Measurements from ENCODE around the gene SLC6A1.

Gene SLC6A1

DNA sequence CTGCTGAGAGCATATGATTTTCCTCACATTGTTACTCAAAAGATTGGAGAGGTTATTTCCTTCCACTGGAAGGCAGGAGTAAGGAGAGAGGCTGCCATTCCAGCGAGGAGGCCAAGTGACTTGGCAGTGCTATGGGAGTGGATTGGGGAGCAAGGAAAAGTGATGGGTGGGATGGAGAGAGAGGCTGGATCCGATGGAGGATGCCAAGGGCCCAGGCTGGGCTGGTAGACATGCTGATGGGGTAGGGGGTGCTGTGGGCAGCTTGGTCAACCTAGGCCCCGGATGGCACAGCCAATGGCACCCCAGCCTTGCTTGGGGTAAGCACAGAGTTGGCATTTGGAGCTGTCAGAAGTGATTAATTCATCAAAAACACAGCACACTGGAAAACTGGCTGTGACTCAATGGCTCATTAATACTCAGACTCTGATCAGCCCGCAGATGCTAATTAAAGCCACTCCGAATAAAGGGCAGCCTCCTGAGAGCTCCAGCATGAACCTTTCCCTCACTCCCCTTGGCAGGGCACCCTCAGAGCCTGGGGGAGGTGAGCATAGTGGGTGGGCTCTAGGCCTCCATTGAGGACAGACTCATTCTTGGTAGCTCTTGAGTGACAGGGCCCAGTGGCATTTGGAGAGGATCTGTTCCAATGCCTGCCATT is 22.1 kb upstream of the SLC6A1 start:
- DNase-seq (ENCODE audit: low read depth, low spot score) = no peak

GRCh38 chr3:10972072-10972782 is 20.3 kb upstream of the SLC6A1 start:
- no peak for DNase-seq (ENCODE audit: low read depth, low spot score)

GRCh38 chr3:10973046-10973595 is 19.4 kb upstream of the SLC6A1 start:
- DNase-seq (ENCODE audit: low read depth, low spot score) = no peak

DNA sequence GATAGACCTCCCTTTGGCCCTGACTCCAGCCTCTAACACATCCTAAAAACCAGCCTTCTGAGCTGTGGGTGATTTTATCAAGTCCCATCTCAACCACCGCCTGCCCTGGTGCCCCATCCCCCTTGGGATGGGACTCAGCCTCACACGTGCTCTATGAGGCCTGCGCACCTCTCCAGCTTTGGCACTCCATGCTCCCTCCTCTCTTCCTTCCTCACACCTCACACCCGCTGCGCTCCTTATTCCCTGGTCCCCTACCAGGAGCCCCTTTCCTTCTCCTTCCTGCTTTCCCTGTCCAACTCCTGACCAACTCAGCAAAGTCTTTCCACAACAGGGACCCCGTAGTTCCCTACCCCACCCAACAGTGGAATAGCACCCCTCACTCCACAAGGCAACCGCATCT is 18.4 kb upstream of the SLC6A1 start:
- DNase-seq (ENCODE audit: low read depth, low spot score) = no peak

- DNase-seq (ENCODE audit: low read depth, low spot score) = no peak
Observed at GRCh38 chr3:10974746-10975375, 17.7 kb upstream of the SLC6A1 start.

GRCh38 chr3:10975695-10976234 is 16.8 kb upstream of the SLC6A1 start:
- no peak for DNase-seq (ENCODE audit: low read depth, low spot score)

GRCh38 chr3:10976770-10977169 is 15.8 kb upstream of the SLC6A1 start:
- DNase-seq (ENCODE audit: low read depth, low spot score) = no peak

DNA sequence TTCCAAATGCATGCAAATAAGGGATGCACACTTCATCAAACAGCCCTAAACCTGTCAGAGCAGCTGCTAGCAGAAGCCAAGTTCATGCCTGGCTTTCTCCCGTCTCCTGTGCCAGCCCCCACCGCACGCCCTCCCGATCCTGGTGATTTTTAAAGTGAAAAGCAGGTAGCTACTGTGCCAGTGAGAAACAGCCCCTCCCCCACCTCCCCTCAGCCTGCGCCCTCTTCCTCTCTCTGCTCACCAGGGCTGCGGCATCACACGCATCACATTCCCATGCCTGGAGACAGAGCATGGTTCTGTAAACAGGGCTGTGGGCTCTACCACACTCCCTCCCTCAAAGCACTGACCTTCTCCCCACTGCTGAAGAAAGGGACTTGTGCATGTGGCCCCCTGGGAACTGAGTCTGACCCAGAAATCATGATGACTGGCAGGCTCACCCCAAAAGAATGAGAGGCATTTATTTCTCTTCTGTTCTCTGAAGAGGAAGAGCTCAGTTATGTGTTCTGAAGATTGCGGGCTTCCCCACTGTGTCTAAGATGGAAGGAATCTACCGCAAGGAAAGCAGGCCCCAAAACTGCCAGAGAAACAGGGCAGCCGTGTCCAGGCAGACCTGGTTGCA is 14.5 kb upstream of the SLC6A1 start:
- no peak for DNase-seq (ENCODE audit: low read depth, low spot score)

DNA sequence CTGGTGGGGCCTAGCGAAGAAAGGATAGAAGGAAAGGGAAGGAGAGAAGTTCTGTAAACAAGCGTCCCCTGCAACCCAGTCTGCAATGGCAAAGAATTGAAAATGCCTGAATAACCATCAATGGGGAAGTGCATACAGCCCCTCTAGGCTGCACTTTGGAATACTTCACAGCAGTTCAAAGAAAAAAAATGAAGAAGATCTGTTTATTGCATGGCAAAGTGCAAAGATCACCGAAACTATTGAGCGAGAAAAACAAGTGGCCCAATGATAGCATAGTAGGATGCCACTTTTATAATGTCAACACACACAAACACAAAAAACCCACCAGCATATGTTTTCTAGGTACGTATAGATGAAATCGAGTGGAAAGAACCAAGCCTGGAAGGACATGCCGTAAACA is 13.6 kb upstream of the SLC6A1 start:
- DNase-seq (ENCODE audit: low read depth, low spot score) = no peak

DNA sequence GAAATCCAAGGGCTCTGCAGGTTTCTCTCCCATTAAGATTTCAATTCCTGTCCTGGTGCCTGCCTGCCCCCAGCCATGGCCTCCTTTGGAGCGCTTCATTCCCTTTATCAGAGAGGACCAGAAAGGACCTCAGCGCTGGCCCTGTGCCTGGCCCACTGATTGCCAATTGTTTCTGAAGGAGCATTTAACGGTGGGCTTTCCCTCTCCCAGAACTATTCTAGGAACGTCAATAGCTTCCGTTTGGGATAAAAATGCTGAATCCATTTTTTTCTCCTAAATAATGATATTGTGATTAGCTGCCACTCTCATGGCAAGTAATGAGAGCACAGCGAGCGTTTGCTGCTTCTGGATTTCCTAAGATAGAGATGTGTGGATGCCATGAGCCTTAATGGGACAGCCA is 12.2 kb upstream of the SLC6A1 start:
- DNase-seq (ENCODE audit: low read depth, low spot score) = no peak

- DNase-seq (ENCODE audit: low read depth, low spot score) = no peak
Observed at GRCh38 chr3:10981031-10981430, 11.5 kb upstream of the SLC6A1 start.

- no peak for DNase-seq (ENCODE audit: low read depth, low spot score)
Observed at GRCh38 chr3:10981961-10982360, 10.6 kb upstream of the SLC6A1 start.

GRCh38 chr3:10982782-10983181 is 9.8 kb upstream of the SLC6A1 start:
- DNase-seq (ENCODE audit: low read depth, low spot score) = no peak

GRCh38 chr3:10983219-10983916 is 9.2 kb upstream of the SLC6A1 start:
- DNase-seq (ENCODE audit: low read depth, low spot score) = no peak

DNA sequence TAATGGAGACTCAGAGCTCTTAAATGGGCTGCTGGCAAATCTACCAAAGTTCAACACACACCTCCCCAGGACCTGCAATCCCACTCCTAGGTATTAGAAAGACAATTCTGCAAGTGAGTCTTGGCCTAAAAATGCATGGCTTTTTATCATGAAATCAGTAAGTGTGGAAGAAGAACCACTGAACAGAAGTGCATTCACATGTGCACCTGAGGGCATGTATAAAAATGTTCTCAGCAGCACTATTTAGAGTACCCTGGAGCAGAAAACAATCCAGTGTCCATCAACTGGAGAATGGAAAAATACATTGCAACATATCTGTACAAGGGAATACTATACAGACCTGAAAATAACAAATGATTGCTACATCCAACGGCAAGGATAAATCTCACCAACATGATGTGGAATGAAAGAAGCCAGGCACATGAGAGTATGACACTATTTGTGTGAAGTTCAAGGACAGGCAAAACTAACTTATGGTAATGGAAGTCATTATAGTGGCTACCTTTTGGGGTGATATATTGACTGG is 8.1 kb upstream of the SLC6A1 start:
- DNase-seq (ENCODE audit: low read depth, low spot score) = no peak

DNA sequence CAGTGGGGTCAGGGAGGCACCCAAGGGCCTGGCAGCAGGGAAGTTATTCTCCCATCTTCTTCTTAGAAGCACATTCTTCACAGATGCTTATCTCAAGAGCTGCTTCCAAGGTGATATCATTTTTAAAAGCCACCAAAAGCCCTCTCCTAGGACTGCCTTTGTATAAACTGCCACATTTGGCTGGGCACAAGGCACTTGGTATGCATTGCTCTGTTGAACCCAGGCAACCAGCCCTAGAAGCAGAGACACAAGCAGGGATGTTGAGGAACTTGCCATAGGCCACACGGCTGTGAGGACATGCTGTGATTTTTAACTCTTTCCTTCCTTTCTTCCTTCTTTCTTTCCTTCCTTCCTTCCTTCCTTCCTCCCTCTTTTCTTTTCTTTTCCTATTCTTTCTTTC is 7.4 kb upstream of the SLC6A1 start:
- DNase-seq (ENCODE audit: low read depth, low spot score) = no peak

DNA sequence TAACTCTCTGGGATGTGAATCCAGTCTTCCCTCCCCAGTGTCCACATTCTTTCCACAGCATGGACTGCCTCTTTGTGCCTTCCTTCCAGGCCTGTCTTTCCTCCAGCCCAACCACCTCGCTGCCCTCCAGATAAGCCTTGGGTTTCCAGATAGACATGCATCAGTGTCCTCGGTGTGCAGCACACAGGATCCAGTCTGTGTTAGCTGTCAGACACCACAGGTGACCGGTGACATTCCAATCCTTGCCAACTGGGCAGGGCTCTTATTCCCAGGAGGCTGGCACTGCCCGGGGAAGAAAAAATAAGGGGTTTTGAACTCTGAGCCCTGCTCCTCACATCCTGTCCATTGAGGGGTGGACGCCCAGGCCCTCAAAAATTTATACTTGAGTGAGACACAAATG is 6.0 kb upstream of the SLC6A1 start:
- no peak for DNase-seq (ENCODE audit: low read depth, low spot score)

- no peak for DNase-seq (ENCODE audit: low read depth, low spot score)
Observed at GRCh38 chr3:10988001-10988665, 4.4 kb upstream of the SLC6A1 start.

GRCh38 chr3:10988991-10989484 is 3.5 kb upstream of the SLC6A1 start:
- no peak for DNase-seq (ENCODE audit: low read depth, low spot score)

GRCh38 chr3:10992943-10993728 is 588 bp downstream of the SLC6A1 start:
- DNase-seq (ENCODE audit: low read depth, low spot score) = no peak

All from smooth muscle cell of the brain vasculature (primary cell).